H4 (cell line): ENCODE data around the gene DIS3L2. TPM values are rescaled to one million over a fixed set of nuclear protein-coding genes. Genes with fewer than 3 reads are reported as not detected.
"Not testable (repeated sequence)": the region's sequence is repeated elsewhere in the genome, so short reads cannot be mapped to it uniquely, and the experiment has no call there.

Experiments
- DNase-seq: peaks from one replicate; pipeline ENCODE4 v3.0.0-alpha.2; 2015; ENCODE audit warnings: low spot score
- total RNA-seq: library from RNA; depleted of rRNA; stranded (reverse); fragments of >200 nt; shearing (Covaris generic); gene quantifications from 2 replicates; pipeline ENCODE4 v1.2.3, GENCODE V29; 2014

The DIS3L2 gene
- total RNA-seq, 1 experiment from 2014 or later: 16.7 TPM

DNA sequence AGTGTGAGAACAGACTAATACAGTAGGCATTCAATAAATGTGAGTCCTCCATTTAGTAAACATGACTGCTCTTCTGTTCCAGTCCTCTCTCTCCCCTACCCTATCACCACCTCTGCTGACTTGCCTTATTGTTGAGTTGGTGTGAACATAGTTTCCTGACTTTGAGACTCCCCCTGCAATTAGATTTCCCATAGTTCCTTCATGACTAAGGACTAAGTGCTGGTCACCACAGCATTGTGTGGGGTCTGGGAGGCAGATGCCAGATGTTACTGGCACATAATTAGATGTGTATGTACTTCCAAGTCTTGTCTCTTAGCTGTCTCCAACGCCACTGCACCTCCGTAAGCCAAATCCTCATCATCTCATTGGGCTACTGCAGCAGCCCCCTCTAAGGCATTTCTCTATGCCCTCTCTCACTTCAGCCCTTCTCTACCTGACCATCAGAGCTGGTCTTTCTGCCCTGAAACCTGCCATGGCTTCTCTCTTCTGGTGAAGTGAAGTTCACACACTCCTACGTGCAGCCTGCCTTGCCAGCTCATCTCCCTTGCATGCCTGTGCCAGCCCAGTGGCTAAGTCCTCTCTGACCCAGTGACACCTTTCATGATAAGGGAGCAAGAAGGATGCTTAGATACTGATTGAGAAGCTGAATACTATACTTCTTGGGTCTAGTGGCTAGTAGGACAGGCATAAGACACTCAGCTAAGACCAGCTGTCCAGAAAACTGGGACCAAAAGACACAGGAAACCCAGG is 335.4 kb downstream of the DIS3L2 start:
- no peak for DNase-seq

GRCh38 chr2:232299084-232299483 is 337.6 kb downstream of the DIS3L2 start:
- DNase-seq: no peak

GRCh38 chr2:232299927-232300674 is 338.6 kb downstream of the DIS3L2 start:
- DNase-seq: no peak

DNA sequence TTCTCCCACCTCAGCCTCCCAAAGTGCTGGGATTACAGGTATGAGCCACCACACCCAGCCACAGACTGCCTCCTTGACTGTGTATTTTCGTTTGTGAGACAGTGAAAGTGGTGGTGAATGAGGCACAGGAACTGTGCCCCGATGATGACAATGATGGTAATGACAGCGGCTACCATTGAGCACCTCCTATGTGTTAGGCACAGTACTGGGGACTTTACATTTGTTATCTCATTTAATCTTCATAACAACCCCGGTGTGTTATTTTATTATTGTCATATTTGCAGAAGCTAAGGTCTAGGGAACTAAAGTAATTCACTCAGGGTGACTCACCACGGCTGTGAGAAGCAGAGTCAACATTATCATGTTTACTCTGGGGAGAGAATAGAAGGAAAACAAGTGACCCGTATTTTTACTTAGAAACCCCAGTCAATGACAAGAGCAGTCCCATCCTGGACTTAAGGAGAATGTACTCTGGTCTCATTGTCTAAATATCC is 339.4 kb downstream of the DIS3L2 start:
- DNase-seq: no peak

DNA sequence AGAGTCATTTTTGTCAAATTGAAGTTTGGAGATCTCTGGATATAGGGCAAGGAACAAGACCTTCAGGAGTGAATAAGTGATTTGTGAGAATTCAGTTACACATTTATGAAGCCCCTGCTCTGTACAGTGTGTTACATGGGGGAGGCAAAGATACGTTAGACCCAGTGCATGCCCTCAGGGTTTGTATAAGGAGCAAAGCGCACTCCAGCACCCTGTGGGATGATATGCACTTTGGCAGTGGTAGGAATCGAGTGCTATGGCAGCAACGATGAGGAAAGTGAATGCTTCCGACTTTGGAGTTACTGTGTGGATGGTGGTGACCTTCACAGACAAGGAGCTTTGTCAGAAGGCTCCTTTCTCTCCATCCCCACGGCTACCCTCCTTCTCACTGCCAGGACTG is 342.7 kb downstream of the DIS3L2 start:
- no peak for DNase-seq

- no peak for DNase-seq
Observed at GRCh38 chr2:232306741-232307305, 345.3 kb downstream of the DIS3L2 start.

DNA sequence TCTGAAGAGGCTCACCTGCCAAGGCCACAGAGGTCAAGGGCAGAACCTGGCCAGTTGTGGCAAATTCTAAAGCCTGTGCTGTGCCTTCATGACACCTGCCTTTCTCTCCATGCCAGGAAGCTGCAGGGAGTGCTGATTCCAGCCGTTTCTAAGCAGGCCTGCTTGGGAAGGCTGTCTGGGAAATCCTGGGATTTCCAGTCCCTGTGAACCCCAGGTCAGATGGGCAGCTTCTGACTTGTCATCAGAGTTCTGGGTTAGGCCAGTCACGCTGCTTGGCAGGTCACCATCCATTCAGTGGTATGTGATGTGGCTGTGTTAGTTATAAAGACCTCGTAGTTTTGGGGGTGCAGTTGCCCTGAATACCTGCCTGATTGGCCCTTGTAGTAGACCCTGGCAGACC is 346.3 kb downstream of the DIS3L2 start:
- no peak for DNase-seq

DNA sequence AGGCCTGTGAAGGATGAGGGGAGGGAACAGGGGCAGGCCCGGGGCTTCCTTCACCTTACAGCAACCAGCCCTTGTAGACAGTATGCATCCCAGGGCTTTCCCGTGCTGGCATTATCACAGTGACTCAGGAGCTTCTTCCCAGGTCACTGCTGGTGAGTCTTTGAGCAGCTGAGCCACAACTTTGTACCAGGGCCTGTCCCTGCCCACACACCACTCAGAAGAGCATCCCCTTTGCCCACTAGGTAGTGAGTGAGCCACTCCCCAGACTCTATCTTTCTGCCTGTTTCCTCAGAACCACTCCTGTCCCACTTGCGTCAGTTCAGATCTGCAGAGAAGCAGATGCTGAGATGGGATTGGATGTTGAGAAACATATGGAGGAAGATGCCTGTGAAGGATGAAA is 347.5 kb downstream of the DIS3L2 start:
- DNase-seq: no peak

- DNase-seq: no peak
Observed at GRCh38 chr2:232309592-232309991, 348.1 kb downstream of the DIS3L2 start.

GRCh38 chr2:232310121-232310520 is 348.6 kb downstream of the DIS3L2 start:
- DNase-seq: no peak

- DNase-seq: no peak
Observed at GRCh38 chr2:232310696-232311095, 349.2 kb downstream of the DIS3L2 start.

GRCh38 chr2:232313645-232314044 is 352.1 kb downstream of the DIS3L2 start:
- not testable (repeated sequence) for DNase-seq

GRCh38 chr2:232315049-232315922 is 353.8 kb downstream of the DIS3L2 start:
- peak; percentile 90 for DNase-seq

DNA sequence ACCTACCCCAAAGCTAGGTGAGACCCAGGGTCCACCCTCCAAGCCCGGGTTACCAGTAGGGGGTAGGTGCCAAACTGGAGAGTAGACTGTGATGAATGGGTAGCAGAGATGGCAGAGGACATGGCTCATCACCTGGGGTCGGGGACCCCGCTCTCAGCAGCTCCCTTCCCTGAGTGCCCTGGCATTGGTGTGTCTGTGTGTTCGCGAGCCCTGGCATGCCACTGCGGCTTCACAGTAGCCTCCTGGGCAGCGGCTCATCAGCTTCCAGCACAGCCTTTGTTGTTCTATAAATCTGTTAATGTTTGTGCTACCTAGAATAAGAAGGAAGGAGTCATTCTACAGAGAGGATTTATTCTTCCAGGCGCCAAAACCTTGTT is 354.4 kb downstream of the DIS3L2 start:
- DNase-seq: no peak

- no peak for DNase-seq
Observed at GRCh38 chr2:232316461-232317330, 355.2 kb downstream of the DIS3L2 start.

DNA sequence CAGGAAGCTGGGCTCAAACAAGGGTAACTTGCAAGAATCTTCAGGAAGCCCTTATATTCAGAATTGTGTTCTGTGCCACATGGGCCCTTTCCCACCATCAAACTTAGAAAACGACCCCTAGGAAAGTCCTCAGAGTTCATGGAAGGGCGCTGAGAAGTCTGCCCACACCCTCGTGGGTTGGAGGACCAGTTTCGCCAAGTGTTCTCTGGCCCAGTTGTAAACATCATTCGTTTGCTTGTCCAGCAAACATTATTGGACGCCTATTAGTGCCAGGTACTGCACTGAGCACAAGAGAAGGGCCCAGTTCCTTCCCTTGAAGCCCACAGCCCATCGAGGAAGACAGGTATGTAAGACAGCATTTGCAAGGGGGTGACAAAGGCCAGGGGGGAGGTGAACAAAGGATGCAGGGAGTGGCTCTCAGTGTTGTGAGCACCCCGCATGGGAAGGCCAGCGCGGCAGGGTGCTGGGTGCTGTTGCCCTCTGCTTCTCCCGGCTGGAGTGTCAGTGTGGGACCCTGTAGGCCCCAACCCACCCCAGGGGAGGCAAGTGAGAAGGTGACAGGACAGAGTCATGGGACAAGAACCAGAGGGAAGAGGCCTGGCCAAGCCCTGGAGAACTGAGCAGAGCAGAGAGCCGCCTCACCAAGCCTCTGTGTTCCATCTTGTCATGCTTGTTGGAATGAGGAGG is 356.8 kb downstream of the DIS3L2 start:
- DNase-seq: no peak

DNA sequence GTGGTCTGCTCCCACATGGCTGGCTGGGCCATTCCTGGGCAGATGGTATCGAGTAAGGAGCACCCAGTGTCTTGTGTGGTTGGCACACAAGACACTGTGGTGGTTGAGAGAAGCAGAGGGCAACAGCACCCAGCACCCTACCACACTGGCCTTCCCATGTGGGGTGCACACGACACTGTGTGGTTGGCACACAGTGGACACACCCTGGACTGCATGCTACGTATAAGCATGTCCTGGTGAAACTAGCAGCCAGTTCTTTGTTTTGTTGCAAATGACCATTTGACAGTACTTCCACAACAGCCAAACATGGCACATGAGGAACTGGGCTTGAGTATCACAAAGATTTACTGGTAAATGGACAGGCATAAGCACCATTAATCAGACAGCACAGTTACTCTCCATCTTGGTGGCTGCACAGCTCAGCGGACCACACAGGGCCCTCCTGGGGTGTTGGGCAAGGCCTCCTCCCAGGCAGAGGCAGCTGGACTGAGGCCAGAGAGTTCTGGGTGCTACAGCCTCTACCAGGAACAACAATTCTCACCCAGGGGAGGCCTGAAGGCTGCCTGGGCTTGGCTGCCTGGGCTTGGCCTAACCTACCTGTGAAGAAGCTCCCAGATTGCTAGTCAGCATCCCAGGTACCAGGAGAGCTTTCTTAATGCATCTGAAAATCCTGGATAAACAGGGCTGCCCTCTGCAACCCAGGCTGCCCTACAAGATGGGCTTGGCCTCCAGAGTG is 357.7 kb downstream of the DIS3L2 start:
- no peak for DNase-seq

DNA sequence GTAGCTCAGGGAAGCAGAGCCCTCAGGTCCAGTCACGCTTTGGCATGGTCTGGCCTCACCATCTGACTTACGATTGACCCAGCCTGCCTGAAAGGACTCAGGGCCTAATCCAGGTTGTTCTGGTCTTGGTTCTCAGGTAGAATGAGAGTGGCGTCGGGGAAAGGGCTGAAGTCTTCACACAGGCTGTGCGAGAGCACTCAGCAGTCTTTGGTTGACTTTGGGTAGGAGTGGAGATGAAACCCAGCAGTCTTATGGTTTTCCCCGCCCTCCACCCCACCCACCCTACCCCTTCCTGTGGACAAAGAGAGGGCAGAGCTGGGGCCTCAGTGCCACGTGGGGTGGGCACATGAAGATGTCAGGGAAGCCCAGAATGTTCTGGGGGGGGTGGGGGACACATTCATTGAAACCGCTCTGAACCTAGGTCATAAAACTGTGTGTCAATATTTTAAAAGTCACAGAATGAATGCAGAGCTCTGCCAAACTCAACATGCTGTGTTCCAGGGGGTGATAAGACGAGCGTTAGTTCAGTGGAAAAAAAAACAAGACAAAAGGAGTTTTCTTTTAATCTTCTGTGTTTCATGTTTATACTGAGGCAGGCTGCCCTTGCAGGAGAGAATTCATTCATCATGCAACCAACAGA is 358.4 kb downstream of the DIS3L2 start:
- no peak for DNase-seq

- DNase-seq: no peak
Observed at GRCh38 chr2:232320443-232320803, 358.9 kb downstream of the DIS3L2 start.
